ENCODE measurements around the gene TAOK2. TPM values are rescaled to one million over a fixed set of nuclear protein-coding genes. Genes with fewer than 3 reads are reported as not detected.

Gene TAOK2
- total and polyA plus RNA-seq, 2 of the 13 experiments (the other 11 are each of a cell fraction or from before 2014, with no cell fraction given) = 17.4 to 43.2 TPM

GRCh38 chr16:29993191-29993902 is 19.7 kb downstream of the TAOK2 start (continued):
- peak; percentile 39; the same call in 1 of the 2 replicates for TF ChIP-seq POLR2G (IDR thresholded peaks at IDR 0.05; ENCODE audit: low read depth, low read length)
- TF ChIP-seq ZNF761 (CRISPR knock-in tag; conservative IDR thresholded peaks at IDR 0.05) = no peak
- 0 out of 2 replicates have a peak, but pooled peaks have one; percentile 43 for TF ChIP-seq NRL (CRISPR knock-in tag; IDR thresholded peaks at IDR 0.05; ENCODE audit: borderline replicate concordance)
- TF ChIP-seq NR3C1 (CRISPR knock-in tag; IDR thresholded peaks at IDR 0.05) = no peak
- TF ChIP-seq HNF1A (IDR thresholded peaks at IDR 0.05; ENCODE audit: low read depth) = no peak
- no peak for TF ChIP-seq HNF1A (CRISPR knock-in tag; IDR thresholded peaks at IDR 0.05; ENCODE audit: borderline replicate concordance)
- TF ChIP-seq LCORL (IDR thresholded peaks at IDR 0.05) = no peak
- TF ChIP-seq LCORL (CRISPR knock-in tag; IDR thresholded peaks at IDR 0.05) = no peak
- TF ChIP-seq ZNF770 (CRISPR knock-in tag; IDR thresholded peaks at IDR 0.05) = no peak
- TF ChIP-seq ZFP82 (CRISPR knock-in tag; IDR thresholded peaks at IDR 0.05; ENCODE audit: borderline replicate concordance) = no peak
- TF ChIP-seq RBFOX2 (IDR thresholded peaks at IDR 0.05; ENCODE audit: low read depth, low read length) = peak; percentile 58
- TF ChIP-seq NFIB (CRISPR knock-in tag; IDR thresholded peaks at IDR 0.05; ENCODE audit: borderline replicate concordance) = no peak
- no peak for TF ChIP-seq TGIF2 (CRISPR knock-in tag; IDR thresholded peaks at IDR 0.05)
- no peak for TF ChIP-seq ZNF747 (CRISPR knock-in tag; IDR thresholded peaks at IDR 0.05; ENCODE audit: borderline replicate concordance)
- no peak for TF ChIP-seq MTA3 (CRISPR knock-in tag; IDR thresholded peaks at IDR 0.05)
- no peak for TF ChIP-seq MYNN (CRISPR knock-in tag; IDR thresholded peaks at IDR 0.05; ENCODE audit: low read depth)
- TF ChIP-seq SNAPC2 (CRISPR knock-in tag; IDR thresholded peaks at IDR 0.05) = no peak
- TF ChIP-seq MEF2D (CRISPR knock-in tag; IDR thresholded peaks at IDR 0.05) = no peak
- TF ChIP-seq RORA (CRISPR knock-in tag; IDR thresholded peaks at IDR 0.05) = no peak
- no peak for TF ChIP-seq NR2C2 (CRISPR knock-in tag; IDR thresholded peaks at IDR 0.05; ENCODE audit: borderline replicate concordance)
- no peak for TF ChIP-seq ZNF572 (CRISPR knock-in tag; IDR thresholded peaks at IDR 0.05)
- TF ChIP-seq USF2 (IDR thresholded peaks at IDR 0.05; ENCODE audit: low read depth, low read length) = no peak
- TF ChIP-seq USF2 (CRISPR knock-in tag; IDR thresholded peaks at IDR 0.05; ENCODE audit: borderline replicate concordance) = no peak

All from HepG2 (cell line).